Endothelial cell of umbilical vein (primary cell): ENCODE data around the gene TGIF1. TPM values are rescaled to one million over a fixed set of nuclear protein-coding genes. Genes with fewer than 3 reads are reported as not detected.

Source experiments
- BruUV-seq: library from RNA; stranded (reverse); fragments of 400-500 nt; replicated peaks from 2 replicates; lab custom pipeline; 2021; lab: Mats Ljungman, UMichigan
- CTCF ChIA-PET: fragments of 300-600, 350-600 bp; sonication (Branson Sonifier 250); formaldehyde crosslinking; loops from one replicate; lab custom pipeline; 2021; ENCODE audit warnings: antibody characterized with exemption, inconsistent platforms; lab: Charles Lee
- POLR2A ChIA-PET: fragments of 300-600, 350-600 bp; sonication (Branson Sonifier 250); formaldehyde crosslinking; loops from one replicate; lab custom pipeline; 2021; ENCODE audit warnings: antibody characterized with exemption, inconsistent platforms; lab: Charles Lee
- DNase-seq: peaks from one replicate; pipeline ENCODE4 v3.0.0-alpha.2; 2011; ENCODE audit warnings: low read depth, low spot score
- FAIRE-seq: peaks from 2 replicates; lab custom pipeline; 2011; peaks lifted over from hg19 to GRCh38; lab: Jason Lieb, UNC
- H2AFZ ChIP-seq: 2 replicates; pipeline ENCODE4 v1.6.0; 2012; ENCODE audit warnings: low read depth, low read length, control low read depth, inconsistent platforms
- H3K27ac ChIP-seq: 2 replicates; pipeline ENCODE4 v1.5.1; 2011; ENCODE audit warnings: low read depth, mild to moderate bottlenecking, control low read depth, low read length, moderate library complexity; ENCODE audit not compliant: insufficient read depth
- H3K27me3 ChIP-seq, 2 experiments: 2 replicates each; pipeline versions ENCODE4 v1.6.0 to v1.6.1; 2011; ENCODE audit warnings: low read length in 2 of 2, mixed read lengths in 1 of 2; ENCODE audit not compliant: control insufficient read depth in 2 of 2, insufficient read depth in 2 of 2
- H3K36me3 ChIP-seq, 2 experiments: 2 replicates in 1 of 2; 3 replicates in 1 of 2; pipeline ENCODE4 v1.5.1; 2011; ENCODE audit warnings: low read length in 2 of 2, mild to moderate bottlenecking in 1 of 2, moderate library complexity in 1 of 2; ENCODE audit not compliant: control insufficient read depth in 2 of 2, insufficient read depth in 2 of 2; ENCODE audit errors: extremely low read depth in 1 of 2
- H3K4me1 ChIP-seq: 3 replicates; pipeline ENCODE4 v1.5.1; 2011; ENCODE audit warnings: mild to moderate bottlenecking, low read length; ENCODE audit not compliant: control insufficient read depth, insufficient read depth; ENCODE audit errors: extremely low read depth
- H3K4me2 ChIP-seq: 2 replicates; pipeline ENCODE4 v1.6.1; 2011; ENCODE audit warnings: low read length, control low read depth, mixed read lengths; ENCODE audit not compliant: insufficient read depth
- H3K4me3 ChIP-seq, 3 experiments: fragments of 200-600 bp in 1 of 3; sonication (generic), shearing (Covaris generic) in 1 of 3; replicated peaks in 1 of 3; 2 replicates each; pipeline ENCODE4 v1.5.1; 2011 to 2016; ENCODE audit warnings: control low read depth in 3 of 3, low read length in 3 of 3, mild to moderate bottlenecking in 2 of 3, inconsistent platforms in 1 of 3, low read depth in 1 of 3, moderate library complexity in 1 of 3; ENCODE audit not compliant: insufficient read depth in 1 of 3
- H3K79me2 ChIP-seq: 2 replicates; pipeline ENCODE4 v1.6.0; 2012; ENCODE audit warnings: low read length, inconsistent platforms; ENCODE audit not compliant: control insufficient read depth, insufficient read depth
- H3K9ac ChIP-seq: replicated peaks from 2 replicates; pipeline ENCODE3; 2011; ENCODE audit warnings: low read length, control low read depth; ENCODE audit not compliant: insufficient read depth; ENCODE audit errors: extremely low read depth
- H3K9me1 ChIP-seq: replicated peaks from 3 replicates; pipeline ENCODE4 v1.6.0; 2011; ENCODE audit warnings: mild to moderate bottlenecking, low read length; ENCODE audit not compliant: control insufficient read depth, insufficient read depth; ENCODE audit errors: extremely low read depth
- H3K9me3 ChIP-seq: replicated peaks from 2 replicates; pipeline ENCODE4 v1.5.1; 2012; ENCODE audit warnings: low read length, inconsistent platforms; ENCODE audit not compliant: control insufficient read depth, insufficient read depth
- H4K20me1 ChIP-seq: replicated peaks from 2 replicates; pipeline ENCODE3; 2011; ENCODE audit warnings: mild to moderate bottlenecking, low read length; ENCODE audit not compliant: control insufficient read depth, insufficient read depth; ENCODE audit errors: extremely low read depth
- EZH2 ChIP-seq: IDR thresholded peaks from 2 replicates; pipeline ENCODE4 v1.6.1; 2012; ENCODE audit warnings: borderline replicate concordance, low read depth, mild to moderate bottlenecking, moderate library complexity, low read length, inconsistent platforms; ENCODE audit not compliant: severe bottlenecking
- FOS ChIP-seq: IDR thresholded peaks from 2 replicates; pipeline ENCODE4 v1.6.1; 2011; ENCODE audit warnings: mild to moderate bottlenecking, low read length, moderate library complexity, borderline replicate concordance; ENCODE audit not compliant: insufficient read depth
- GATA2 ChIP-seq: IDR thresholded peaks from 2 replicates; pipeline ENCODE4 v1.7.0; 2011; ENCODE audit warnings: low read depth, mild to moderate bottlenecking, moderate library complexity, mixed read lengths, low read length; ENCODE audit not compliant: insufficient read length, insufficient read depth
- JUN ChIP-seq: IDR thresholded peaks from 2 replicates; pipeline ENCODE4 v1.6.1; 2011; ENCODE audit warnings: borderline replicate concordance, low read depth; ENCODE audit not compliant: insufficient read length, insufficient read depth
- MYC ChIP-seq: IDR thresholded peaks from one replicate; pipeline ENCODE4 v1.6.1; 2011; ENCODE audit warnings: mild to moderate bottlenecking, low read depth, low read length
- POLR2A ChIP-seq: IDR thresholded peaks from 2 replicates; pipeline ENCODE4 v1.6.1; 2012; ENCODE audit warnings: low read depth, mild to moderate bottlenecking, control low read depth, low read length
- POLR2AphosphoS5 ChIP-seq: IDR thresholded peaks from 2 replicates; pipeline ENCODE4 v1.6.1; 2012; ENCODE audit warnings: low read depth, mild to moderate bottlenecking, control low read depth, low read length, moderate library complexity; ENCODE audit not compliant: insufficient read depth
- dilution Hi-C: fragments of 300-500 bp; cut with MboI; formaldehyde crosslinking; loops from one replicate; pipeline ENCODE4 v1.15.0; 2019; ENCODE audit warnings: low sequenced_read_pairs; ENCODE audit not compliant: extremely low pct_ligation_motif_present
- intact Hi-C: fragments of 100-400 bp; cut with micrococcal nuclease; formaldehyde crosslinking; loops from one replicate; pipeline ENCODE4 v1.10.0; 2022
- polyA plus RNA-seq, 4 experiments: library from polyadenylated mRNA; depleted of rRNA in 3 of 4; stranded (reverse) in 3 of 4; unstranded in 1 of 4; fragments of >200 nt; gene quantifications; 2 replicates each; pipeline versions ENCODE4 v1.2.1 to v1.2.3, GENCODE V29; 2011 to 2012; ENCODE audit warnings: missing spikeins in 1 of 4
- total RNA-seq: library from RNA; stranded (reverse); gene quantifications from 2 replicates; pipeline ENCODE4 v1.2.3, GENCODE V29; 2021

Gene TGIF1
- total and polyA plus RNA-seq, 2 donors (not counting 3 experiments of a cell fraction or from before 2014, with no cell fraction given) = 75.6 to 96.6 TPM

- peak; percentile 82 for FAIRE-seq
- peak overlapping the region; percentile 61 for H2AFZ ChIP-seq
- CTCF ChIA-PET = interaction anchor here (0.5 to 2.1 kb wide), 5 partner anchors 37 to 495 kb away, joined by 3 to 14 read pairs (median 4); no protein-coding TSS in a partner anchor
These were observed 50.0 kb downstream of the TGIF1 start for GRCh38 chr18:3500016-3500415.

GRCh38 chr18:3502650-3503049, 52.7 kb downstream of the TGIF1 start:
- Histone ChIP-seq H2AFZ (no peak overlapping the region), H3K9me1 (no peaks in the 10 kb centered on the region), H3K79me2 (no peaks in the 10 kb centered on the region), H3K4me1 (peaks cover 14% of the 10 kb centered on the region), H3K27ac (no peak overlapping the region), H3K9me3 (no peaks in the 10 kb centered on the region), H4K20me1 (no peaks in the 10 kb centered on the region), H3K9ac (no peak overlapping the region), H3K4me2 (no peak overlapping the region), H3K4me3 (no peak overlapping the region), H3K27me3 (no peaks in the 10 kb centered on the region), H3K36me3 (no peaks in the 10 kb centered on the region)
- BruUV-seq = no TSS peak
- ChIA-PET CTCF (interaction anchor here (1.8 kb wide), 1 partner anchor 9 kb away, joined by 4 read pairs; no protein-coding TSS in a partner anchor), POLR2A (no interaction called here)
- TF ChIP-seq POLR2A (no peak), POLR2AphosphoS5 (no peak)
- FAIRE-seq (no peak), DNase-seq (no peak)
- intact Hi-C loops (no loop called here), dilution Hi-C loops (no loop called here)

More at GRCh38 chr18:3500016-3500415, 50.0 kb downstream of the TGIF1 start:
- DNase-seq = peak; percentile 10
- H3K9me3 ChIP-seq = no peaks in the 10 kb centered on the region
- no peak overlapping the region for H3K27ac ChIP-seq
- H3K27me3 ChIP-seq = no peaks in the 10 kb centered on the region
- H3K9me1 ChIP-seq = no peaks in the 10 kb centered on the region
- POLR2A ChIA-PET = no interaction called here
- BruUV-seq = no TSS peak
- H3K36me3 ChIP-seq = no peaks in the 10 kb centered on the region
- TF ChIP-seq JUN = peak; percentile 8
- no peak for TF ChIP-seq EZH2
- peak; percentile 66 for TF ChIP-seq GATA2
- TF ChIP-seq POLR2AphosphoS5 = no peak
- TF ChIP-seq FOS = peak; percentile 34
- no peak for TF ChIP-seq MYC
- no peak overlapping the region for H3K9ac ChIP-seq
- intact Hi-C loops (no loop called here), dilution Hi-C loops (no loop called here)
- peaks cover 14% of the 10 kb centered on the region for H3K4me1 ChIP-seq
- no peaks in the 10 kb centered on the region for H3K79me2 ChIP-seq
- no peaks in the 10 kb centered on the region for H4K20me1 ChIP-seq
- peak overlapping the region; percentile 67 for H3K4me2 ChIP-seq
- no peak overlapping the region for H3K4me3 ChIP-seq
